Tibial nerve (tissue), 4 donors: ENCODE measurements around the gene SLC11A2. TPM values are rescaled to one million over a fixed set of nuclear protein-coding genes. Genes with fewer than 3 reads are reported as not detected.
A peak's percentile ranks its signal among the peaks of the same experiment; 100 is the strongest.

ENCODE experiments used
- DNase-seq, 2 donors: peaks; one replicate each; pipeline ENCODE4 v3.0.0-alpha.2; 2019; ENCODE audit warnings: low spot score in 2 of 2
- H3K27ac ChIP-seq, 4 donors: fragments of 200-600 bp; sonication (generic) in 3 of 4; one replicate each; pipeline ENCODE4 v1.5.1; 2017 to 2019; ENCODE audit warnings: mild to moderate bottlenecking in 1 of 4
- H3K27me3 ChIP-seq, 2 donors: fragments of 200-600 bp; sonication (generic) in 1 of 2; one replicate each; pipeline versions ENCODE4 v1.5.1 to v1.6.0; 2017 to 2019
- H3K36me3 ChIP-seq, 3 donors: fragments of 200-600 bp; sonication (generic); one replicate each; pipeline ENCODE4 v1.5.1; 2018 to 2019
- H3K4me1 ChIP-seq, 4 donors: fragments of 200-600 bp; sonication (generic) in 3 of 4; one replicate each; pipeline ENCODE4 v1.5.1; 2017 to 2019
- H3K4me3 ChIP-seq, 4 donors: fragments of 200-600 bp; sonication (generic) in 3 of 4; one replicate each; pipeline ENCODE4 v1.5.1; 2017 to 2019; ENCODE audit warnings: mild to moderate bottlenecking in 1 of 4, moderate library complexity in 1 of 4
- H3K9me3 ChIP-seq, 4 donors: fragments of 200-600 bp; sonication (generic) in 3 of 4; one replicate each; pipeline ENCODE4 v1.5.1; 2017 to 2019
- CTCF ChIP-seq, 5 experiments: fragments of 200-600 bp in 3 of 5; fragments of 450-650 bp in 2 of 5; sonication (generic) in 3 of 5; IDR thresholded peaks; one replicate each; pipeline ENCODE4 v1.5.1; 2016 to 2019; ENCODE audit warnings: antibody characterized with exemption in 5 of 5, mild to moderate bottlenecking in 3 of 5, moderate library complexity in 2 of 5
- EP300 ChIP-seq, 2 donors: sonication (generic); formaldehyde crosslinking; IDR thresholded peaks; one replicate each; pipeline ENCODE4 v1.6.1; 2017; ENCODE audit warnings: antibody characterized with exemption in 2 of 2, mild to moderate bottlenecking in 1 of 2
- POLR2A ChIP-seq, 2 donors: fragments of 450-650 bp; IDR thresholded peaks; one replicate each; pipeline ENCODE4 v1.6.1; 2017; ENCODE audit warnings: antibody characterized with exemption in 2 of 2, mild to moderate bottlenecking in 2 of 2, moderate library complexity in 2 of 2
- WGBS, 2 donors: methylation state at CpG; one replicate each; pipeline ENCODE4 v1.1.5; 2018; 5-methylcytosine and 5-hydroxymethylcytosine counted together
- total RNA-seq, 4 donors: library from RNA; depleted of rRNA; stranded (reverse); fragments of >200 nt; gene quantifications; one replicate each; pipeline ENCODE4 v1.1.0, GENCODE V29; 2016

SLC11A2 gene
- total RNA-seq, 4 donors from 2014 or later: 44.0 to 81.9 (median 51.2) TPM

GRCh38 chr12:51047655-51048540 lies 21.7 kb upstream of the SLC11A2 start, which contains the start of gene LETMD1:
LETMD1 (plus strand) TSS chr12:51048327; CDS start chr12:51048357, 30 bp downstream.
- H3K36me3 ChIP-seq: peaks cover 0 to 27% (median 0%) of the 10 kb centered on the region in 3 donors
- H3K4me3 ChIP-seq: peak within 1 kb of the TSS; percentile 75 to 89 (median 83)
- H3K9me3 ChIP-seq: no peaks in the 10 kb centered on the region
- H3K27ac ChIP-seq: peak within 1 kb of the TSS; percentile 86 to 95 (median 93)
- no peaks in the 10 kb centered on the region for H3K27me3 ChIP-seq
- DNase-seq: peak; percentile 84 to 94
- TF ChIP-seq EP300 (IDR thresholded peaks at IDR 0.05) (peak in 1 of 2 donors; percentile 93), CTCF (IDR thresholded peaks at IDR 0.05) (peak; percentile 82 to 96 (median 95)), POLR2A (IDR thresholded peaks at IDR 0.05) (peak; percentile 59 to 71)
- peaks cover 4 to 23% (median 19%) of the 10 kb centered on the region in 4 donors for H3K4me1 ChIP-seq
- 4 to 6% methylated on average over 30 to 45 of the region's 51 CpGs for WGBS, 2 donors

- WGBS, 2 donors: 73 to 74% methylated on average over 3 of the region's 3 CpGs
- no peaks in the 10 kb centered on the region for H3K27me3 ChIP-seq
- no peaks in the 10 kb centered on the region for H3K4me1 ChIP-seq
- H3K27ac ChIP-seq: no peak overlapping the region
- no peak overlapping the region for H3K4me3 ChIP-seq
- H3K9me3 ChIP-seq: no peaks in the 10 kb centered on the region
- no peaks in the 10 kb centered on the region for H3K36me3 ChIP-seq
- no peak for DNase-seq
- no peak for TF ChIP-seq POLR2A (IDR thresholded peaks at IDR 0.05)
- no peak for TF ChIP-seq EP300 (IDR thresholded peaks at IDR 0.05)
- TF ChIP-seq CTCF (IDR thresholded peaks at IDR 0.05): no peak
These were observed 10.1 kb upstream of the SLC11A2 start for GRCh38 chr12:51036279-51036678.

- H3K9me3 ChIP-seq: no peaks in the 10 kb centered on the region
- no peaks in the 10 kb centered on the region for H3K27me3 ChIP-seq
- TF ChIP-seq CTCF (IDR thresholded peaks at IDR 0.05): no peak
- no peak for TF ChIP-seq EP300 (IDR thresholded peaks at IDR 0.05)
- TF ChIP-seq POLR2A (IDR thresholded peaks at IDR 0.05): no peak
- 88% methylated on average over 4 of the region's 4 CpGs for WGBS, 2 donors
- H3K4me3 ChIP-seq: no peak overlapping the region
- DNase-seq: no peak
- H3K4me1 ChIP-seq: peaks cover 0 to 3% (median 0%) of the 10 kb centered on the region in 4 donors
- H3K27ac ChIP-seq: no peak overlapping the region
- no peaks in the 10 kb centered on the region for H3K36me3 ChIP-seq
These were observed 7.4 kb upstream of the SLC11A2 start for GRCh38 chr12:51033457-51034089.

- Histone ChIP-seq H3K27ac (no peak overlapping the region), H3K4me1 (peaks cover 0 to 8% (median 0%) of the 10 kb centered on the region in 4 donors), H3K9me3 (no peaks in the 10 kb centered on the region), H3K4me3 (no peak overlapping the region), H3K36me3 (no peaks in the 10 kb centered on the region), H3K27me3 (no peaks in the 10 kb centered on the region)
- TF ChIP-seq CTCF (IDR thresholded peaks at IDR 0.05) (no peak), EP300 (IDR thresholded peaks at IDR 0.05) (no peak), POLR2A (IDR thresholded peaks at IDR 0.05) (no peak)
- WGBS, 2 donors: 72 to 84% methylated on average over 2 of the region's 2 CpGs
- no peak for DNase-seq
These were observed 6.9 kb upstream of the SLC11A2 start for GRCh38 chr12:51033048-51033447.

GRCh38 chr12:51028813-51029150 lies 2.6 kb upstream of the SLC11A2 start:
- Histone ChIP-seq H3K4me1 (peaks cover 0 to 27% (median 5%) of the 10 kb centered on the region in 4 donors), H3K4me3 (no peak overlapping the region), H3K27ac (no peak overlapping the region), H3K36me3 (no peaks in the 10 kb centered on the region), H3K27me3 (no peaks in the 10 kb centered on the region), H3K9me3 (no peaks in the 10 kb centered on the region)
- TF ChIP-seq EP300 (IDR thresholded peaks at IDR 0.05) (no peak), POLR2A (IDR thresholded peaks at IDR 0.05) (no peak), CTCF (IDR thresholded peaks at IDR 0.05) (no peak)
- 45 to 46% methylated on average over 5 of the region's 5 CpGs for WGBS, 2 donors
- DNase-seq: no peak
